HS-27A (cell line): ENCODE measurements around the gene RETREG1.
"Not testable (repeated sequence)": the region's sequence is repeated elsewhere in the genome, so short reads cannot be mapped to it uniquely, and the experiment has no call there.

Experiments used
- DNase-seq: peaks from one replicate; pipeline ENCODE4 v3.0.0-alpha.2; 2012; ENCODE audit warnings: low read depth, missing footprints

The RETREG1 gene

DNA sequence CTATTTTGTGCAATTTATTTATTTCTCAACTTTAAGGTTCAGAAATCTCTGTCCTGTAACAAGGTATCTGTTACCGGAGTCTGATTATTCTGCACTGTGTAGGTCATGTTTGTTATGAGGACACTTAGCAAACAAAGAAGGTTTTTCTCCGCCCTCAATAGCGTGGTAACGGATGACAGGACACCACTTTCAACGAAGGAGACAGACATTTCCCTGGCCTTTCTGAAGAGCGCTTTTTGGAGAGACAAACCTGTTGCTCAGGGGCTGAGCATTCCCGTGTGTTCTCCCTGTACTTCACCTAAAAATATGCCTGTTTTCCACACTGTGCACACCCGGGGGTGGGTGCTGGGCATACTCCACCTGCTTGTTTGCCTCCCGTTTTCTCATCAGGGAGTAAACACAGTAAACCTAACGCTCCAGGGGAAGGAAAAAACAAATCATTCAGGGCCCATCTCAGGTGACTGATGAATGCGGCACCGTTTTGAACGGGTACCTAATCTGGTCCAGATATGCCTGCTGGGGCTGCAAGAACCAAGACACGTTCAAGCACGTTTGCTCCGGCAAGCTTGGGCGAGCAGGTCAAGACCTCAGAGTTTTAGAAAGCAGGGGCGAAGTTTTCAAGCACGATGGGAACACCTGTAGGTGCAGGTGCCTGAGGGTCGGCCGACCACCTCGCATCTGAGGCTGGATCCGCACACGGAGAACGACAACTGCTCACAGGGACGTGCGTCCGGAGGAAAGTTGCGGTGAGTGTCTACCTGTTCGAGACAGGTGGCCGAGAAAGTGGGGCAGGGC lies 859 bp downstream of the RETREG1 start:
- no peak for DNase-seq

DNA sequence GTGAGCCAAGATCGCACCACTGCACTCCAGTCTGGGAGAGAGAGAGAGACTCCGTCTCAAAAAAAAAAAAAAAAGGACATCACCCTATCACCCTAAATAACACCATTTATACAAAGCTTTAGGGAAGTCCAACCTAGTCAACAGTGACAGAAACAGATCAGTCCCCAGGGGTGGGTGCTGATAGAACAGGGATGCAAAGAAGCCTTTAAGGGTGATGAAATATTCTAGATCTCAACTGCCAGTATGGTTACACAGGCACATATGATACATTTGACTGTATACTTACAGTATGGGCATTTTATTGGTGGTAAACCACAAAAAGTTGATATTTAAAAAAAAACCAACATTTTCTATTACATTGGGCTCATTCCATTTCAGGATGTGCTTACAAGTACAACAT lies 4.8 kb downstream of the RETREG1 start:
- no peak for DNase-seq

GRCh38 chr5:16610896-16611295 lies 5.9 kb downstream of the RETREG1 start:
- DNase-seq, result not testable (repeated sequence)

- DNase-seq, result no peak
These were observed 7.4 kb downstream of the RETREG1 start for GRCh38 chr5:16609412-16609811.

GRCh38 chr5:16606628-16607027 lies 10.2 kb downstream of the RETREG1 start:
- no peak for DNase-seq

DNA sequence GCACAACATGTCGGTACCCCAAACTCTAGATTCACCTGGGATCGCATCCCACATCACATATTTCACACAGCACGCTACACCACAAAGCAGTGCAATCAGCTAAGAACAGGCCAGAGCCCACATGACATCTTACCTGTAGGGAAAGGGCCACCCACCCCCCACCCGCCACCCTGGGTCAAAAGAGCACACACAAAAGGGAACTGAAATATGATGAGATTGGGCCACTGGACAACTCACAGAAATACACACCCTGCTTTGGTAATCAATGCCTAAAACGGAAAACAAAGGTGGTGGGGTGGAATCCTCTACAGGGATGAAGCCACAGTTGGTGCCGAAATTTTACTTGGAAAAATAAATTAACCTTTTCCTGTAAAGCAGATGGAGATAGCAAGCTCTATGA lies 13.1 kb downstream of the RETREG1 start:
- DNase-seq, result no peak

- DNase-seq, result no peak
These were observed 13.5 kb downstream of the RETREG1 start for GRCh38 chr5:16603295-16603694.

DNA sequence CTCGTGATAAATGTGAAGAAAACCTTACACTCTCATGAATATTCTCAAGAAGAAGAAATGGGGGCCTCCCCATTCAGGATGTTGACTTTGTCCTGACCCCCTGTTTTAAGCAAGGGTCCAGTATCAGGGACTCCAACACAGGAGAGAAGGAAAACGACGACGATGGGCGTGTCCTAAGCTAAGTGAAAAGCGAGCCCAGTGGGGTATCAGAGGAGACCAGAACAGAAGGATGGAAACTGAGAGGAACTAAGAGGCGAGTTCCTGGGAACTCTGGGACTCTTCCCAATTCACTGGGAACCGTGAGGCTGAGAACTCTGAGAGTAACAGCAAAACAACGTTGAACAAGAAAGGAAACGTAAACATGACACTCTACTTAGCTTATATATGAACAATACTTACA lies 14.6 kb downstream of the RETREG1 start:
- no peak for DNase-seq

DNA sequence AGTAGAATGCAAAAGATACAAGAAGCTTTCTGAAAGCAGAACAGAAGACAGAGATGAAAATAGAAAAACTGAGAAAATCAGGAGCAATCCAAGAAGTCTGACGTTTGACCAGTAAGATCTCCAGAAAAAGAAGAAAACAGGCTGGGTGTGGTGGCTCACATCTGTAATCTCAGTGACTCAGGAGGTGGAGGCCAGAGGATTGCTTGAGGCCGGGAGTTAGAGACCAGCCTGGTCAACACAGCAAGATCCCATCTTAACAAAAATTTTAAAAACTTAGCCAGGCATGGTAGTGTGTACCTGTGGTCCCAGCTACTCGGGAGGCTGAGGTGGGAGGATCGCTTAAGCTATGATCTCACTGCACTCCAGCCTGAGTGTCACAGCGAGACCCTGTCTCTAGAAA lies 15.9 kb downstream of the RETREG1 start:
- no peak for DNase-seq

DNA sequence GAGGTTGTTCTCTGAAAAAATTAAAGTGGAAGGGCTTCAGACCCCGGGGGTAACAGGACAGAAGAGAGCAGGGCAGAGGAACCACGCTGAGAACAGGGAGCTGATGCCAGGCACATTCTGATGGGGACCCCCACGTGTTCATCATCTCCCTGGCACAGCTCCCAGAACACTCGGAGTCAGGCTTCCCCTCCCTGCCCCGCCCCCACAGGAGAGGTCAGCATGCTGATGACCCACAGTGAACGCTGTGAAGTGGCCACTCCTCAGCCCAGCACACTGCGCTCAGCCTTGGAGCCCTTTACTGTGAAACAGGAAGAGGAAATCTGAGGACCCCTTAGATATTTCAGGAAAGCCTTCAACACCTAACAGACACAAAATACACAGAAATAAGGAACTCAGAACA lies 16.4 kb downstream of the RETREG1 start:
- no peak for DNase-seq

GRCh38 chr5:16597946-16598694 lies 18.7 kb downstream of the RETREG1 start:
- DNase-seq, result no peak

GRCh38 chr5:16596581-16596940 lies 20.2 kb downstream of the RETREG1 start:
- DNase-seq, result peak; percentile 5

DNA sequence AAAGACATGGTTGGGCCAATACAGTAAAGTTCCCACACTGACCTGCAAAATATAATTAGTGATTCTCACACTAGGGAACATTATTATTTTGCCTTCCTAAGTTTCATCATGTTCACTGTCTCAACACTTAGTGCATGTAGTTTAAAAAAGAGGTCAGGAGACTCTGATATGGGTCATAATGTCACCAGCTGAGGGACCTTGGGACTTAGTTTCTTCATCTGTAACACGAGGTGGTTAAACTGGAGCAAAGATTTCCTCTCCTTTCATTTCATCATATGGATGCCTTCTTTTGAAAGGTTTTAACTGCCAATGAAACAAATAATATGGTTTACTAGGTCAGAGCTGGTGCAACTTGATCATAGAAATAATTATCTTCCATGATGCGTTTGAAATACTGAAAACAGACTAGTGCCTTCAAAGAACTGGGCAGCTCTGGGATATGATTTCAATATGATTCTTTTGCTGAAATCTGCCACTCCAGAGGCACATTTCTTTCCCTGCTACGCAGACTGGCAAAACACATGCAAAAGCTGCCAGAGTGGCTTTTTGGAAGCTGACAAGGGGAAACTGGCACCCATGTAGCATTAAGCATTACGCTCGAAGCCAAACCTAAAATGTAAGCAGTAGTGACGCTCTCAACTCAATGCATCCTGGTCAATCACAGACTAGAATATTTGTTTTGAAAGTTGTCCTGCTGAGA lies 20.8 kb downstream of the RETREG1 start:
- no peak for DNase-seq

DNA sequence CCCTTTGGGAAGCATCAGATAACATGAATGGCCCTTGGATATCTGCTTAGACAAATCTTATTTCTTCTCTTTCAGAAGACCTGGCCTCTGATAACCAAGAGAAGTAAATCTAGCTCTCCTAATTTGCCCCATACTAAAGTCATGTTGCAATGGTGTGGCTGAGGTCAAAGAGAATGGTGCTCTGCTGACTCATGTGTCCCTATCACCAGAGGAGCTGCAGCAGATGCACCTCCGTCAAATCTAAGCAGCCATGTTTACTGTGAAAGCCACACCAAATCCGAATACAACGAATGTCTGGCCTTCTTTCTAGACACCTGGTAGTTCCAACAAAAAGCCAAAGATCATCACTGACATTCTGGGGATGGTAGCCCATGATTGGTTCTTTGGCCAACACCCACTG lies 23.2 kb downstream of the RETREG1 start:
- DNase-seq, result no peak

DNA sequence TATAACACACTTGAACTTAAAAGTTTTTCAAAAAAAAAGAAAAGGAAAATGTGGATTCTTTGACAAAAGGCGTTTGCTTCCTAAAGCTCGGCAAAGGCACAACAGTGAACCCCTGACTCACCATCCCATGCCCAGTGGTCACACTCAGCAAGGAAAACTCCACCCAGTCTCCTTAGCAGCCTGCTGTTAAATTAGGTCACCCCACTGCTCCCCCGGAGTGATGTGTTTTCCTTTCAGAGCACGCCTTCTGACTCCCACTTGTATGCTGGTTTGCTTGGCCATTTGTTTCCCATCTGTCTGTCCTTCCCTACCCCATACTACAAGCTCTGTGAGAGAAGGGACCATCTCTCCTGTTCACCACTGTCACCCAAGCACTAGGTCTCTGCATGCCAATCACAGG lies 23.8 kb downstream of the RETREG1 start:
- peak; percentile 14 for DNase-seq

- no peak for DNase-seq
These were observed 24.5 kb downstream of the RETREG1 start for GRCh38 chr5:16592255-16592654.

DNA sequence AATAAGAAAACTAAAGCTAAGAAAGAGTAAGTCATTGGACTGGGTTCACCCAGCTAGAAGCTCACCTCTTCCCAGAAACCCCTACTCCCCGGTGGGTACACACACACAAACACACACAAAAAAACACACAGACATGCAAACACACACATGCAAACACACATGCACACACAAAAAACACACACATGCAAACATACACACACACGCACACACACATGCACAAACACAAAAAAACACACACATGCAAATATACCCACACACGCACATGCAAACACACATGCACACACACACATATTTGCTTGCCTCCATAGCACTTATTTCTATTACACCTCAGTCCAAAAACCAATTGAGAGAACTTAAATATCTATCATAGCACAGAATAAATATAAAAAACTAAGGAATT lies 26.1 kb downstream of the RETREG1 start:
- no peak for DNase-seq

DNA sequence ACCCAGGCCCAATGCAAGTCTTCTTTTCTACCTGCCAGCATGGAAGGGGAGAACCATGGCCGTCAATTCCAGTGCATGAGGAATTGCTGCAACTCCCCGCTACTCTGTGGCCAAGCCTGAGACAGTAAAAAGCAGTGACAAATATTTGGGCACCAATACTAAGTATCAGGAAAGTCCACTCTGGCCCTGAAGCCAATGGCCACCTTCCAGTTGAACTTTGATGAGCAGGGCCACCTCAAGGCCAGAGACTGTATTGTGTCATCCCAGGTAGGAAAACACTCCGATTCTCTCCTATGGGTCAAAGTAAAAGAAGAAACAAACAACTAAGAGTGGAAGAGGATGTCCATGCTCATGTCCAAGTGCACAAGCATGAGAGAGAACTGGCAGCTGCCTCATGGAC lies 27.1 kb downstream of the RETREG1 start:
- DNase-seq, result no peak

GRCh38 chr5:16588434-16589214 lies 28.2 kb downstream of the RETREG1 start:
- no peak for DNase-seq

GRCh38 chr5:16586556-16586955 lies 30.2 kb downstream of the RETREG1 start:
- no peak for DNase-seq

- DNase-seq, result no peak
These were observed 31.6 kb downstream of the RETREG1 start for GRCh38 chr5:16585041-16585667.

GRCh38 chr5:16582081-16582480 lies 34.7 kb downstream of the RETREG1 start:
- DNase-seq, result no peak
